ENCODE results near the gene PCSK6. TPM values are rescaled to one million over a fixed set of nuclear protein-coding genes. Genes with fewer than 3 reads are reported as not detected.

PCSK6 gene
- total RNA-seq, 1 donor from 2014 or later, result 8.4 TPM

DNA sequence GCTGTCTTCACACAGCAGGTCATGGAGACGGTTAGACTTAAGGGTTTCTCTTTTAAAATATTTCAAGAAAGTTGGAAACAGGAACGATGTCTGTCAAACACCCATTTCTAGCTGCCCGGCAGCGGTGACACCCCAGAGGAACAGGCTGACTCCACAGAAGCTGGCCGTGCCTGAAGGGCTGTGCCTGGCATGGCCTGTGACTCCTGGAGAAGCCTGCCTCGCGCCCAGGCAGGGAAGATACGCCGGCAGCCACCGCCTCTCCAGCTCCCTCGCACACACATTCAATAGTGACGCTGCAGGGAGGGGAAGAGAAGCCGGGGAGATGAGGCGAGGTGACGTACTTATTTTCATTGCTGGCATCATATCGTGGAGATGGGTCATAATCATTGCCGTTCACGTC is 59.9 kb downstream of the PCSK6 start:
- TF ChIP-seq, protein P1, sequence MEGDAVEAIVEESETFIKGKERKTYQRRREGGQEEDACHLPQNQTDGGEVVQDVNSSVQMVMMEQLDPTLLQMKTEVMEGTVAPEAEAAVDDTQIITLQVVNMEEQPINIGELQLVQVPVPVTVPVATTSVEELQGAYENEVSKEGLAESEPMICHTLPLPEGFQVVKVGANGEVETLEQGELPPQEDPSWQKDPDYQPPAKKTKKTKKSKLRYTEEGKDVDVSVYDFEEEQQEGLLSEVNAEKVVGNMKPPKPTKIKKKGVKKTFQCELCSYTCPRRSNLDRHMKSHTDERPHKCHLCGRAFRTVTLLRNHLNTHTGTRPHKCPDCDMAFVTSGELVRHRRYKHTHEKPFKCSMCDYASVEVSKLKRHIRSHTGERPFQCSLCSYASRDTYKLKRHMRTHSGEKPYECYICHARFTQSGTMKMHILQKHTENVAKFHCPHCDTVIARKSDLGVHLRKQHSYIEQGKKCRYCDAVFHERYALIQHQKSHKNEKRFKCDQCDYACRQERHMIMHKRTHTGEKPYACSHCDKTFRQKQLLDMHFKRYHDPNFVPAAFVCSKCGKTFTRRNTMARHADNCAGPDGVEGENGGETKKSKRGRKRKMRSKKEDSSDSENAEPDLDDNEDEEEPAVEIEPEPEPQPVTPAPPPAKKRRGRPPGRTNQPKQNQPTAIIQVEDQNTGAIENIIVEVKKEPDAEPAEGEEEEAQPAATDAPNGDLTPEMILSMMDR (IDR thresholded peaks at IDR 0.05; ENCODE audit: insufficient read depth, low read length, poor library complexity, severe bottlenecking), result no peak
- Histone ChIP-seq H3K4me3 (ENCODE audit: low read depth, low read length) (no peak overlapping the region), H3K36me3 (ENCODE audit: control insufficient read depth, insufficient read depth, low read length) (no peaks in the 10 kb centered on the region), H3K27me3 (ENCODE audit: control insufficient read depth, insufficient read depth, low read length) (no peaks in the 10 kb centered on the region)
- no peak for DNase-seq (ENCODE audit: low read depth)

DNA sequence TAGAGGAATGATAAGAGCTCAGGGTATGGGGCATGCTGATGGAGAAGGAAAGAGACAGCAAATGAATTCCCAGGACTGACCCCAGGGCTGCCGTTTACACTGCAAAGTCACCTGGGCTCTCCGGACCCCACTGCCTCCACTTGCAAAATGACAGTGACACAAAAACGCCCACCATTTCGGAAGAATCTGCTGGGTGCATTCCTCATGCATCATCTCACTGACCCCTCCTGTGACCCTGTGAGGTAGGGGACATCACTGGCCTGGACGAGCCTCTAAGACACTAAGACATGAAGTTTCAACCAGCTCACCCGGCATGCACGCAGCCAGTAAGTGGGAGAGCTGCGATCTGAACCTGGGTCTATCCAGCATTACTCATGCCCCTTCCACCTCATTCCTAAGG is 60.3 kb downstream of the PCSK6 start:
- TF ChIP-seq, protein P1 (IDR thresholded peaks at IDR 0.05; ENCODE audit: insufficient read depth, low read length, poor library complexity, severe bottlenecking), result no peak

DNA sequence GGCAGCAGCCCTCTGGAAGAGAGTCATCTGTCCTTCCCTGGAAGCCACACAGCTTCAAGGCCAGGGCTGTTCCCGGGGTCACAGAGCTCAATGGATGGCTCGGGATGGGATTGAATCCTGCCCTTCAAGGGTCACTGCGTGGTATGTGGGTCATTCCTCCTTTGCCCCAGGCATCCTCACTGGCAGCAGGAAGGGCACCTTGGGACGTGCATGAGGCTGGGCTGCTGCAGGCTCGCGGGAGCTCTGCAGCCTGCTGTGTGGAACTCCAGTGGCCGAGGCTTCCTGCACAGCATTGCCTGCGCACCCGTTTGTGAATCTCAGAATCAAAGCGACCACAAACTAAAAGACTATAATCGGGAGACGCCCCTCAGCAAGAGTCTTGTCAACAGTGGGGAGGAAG is 60.7 kb downstream of the PCSK6 start:
- no peaks in the 10 kb centered on the region for H3K27me3 ChIP-seq (ENCODE audit: control insufficient read depth, insufficient read depth, low read length)
- H3K4me3 ChIP-seq (ENCODE audit: low read depth, low read length), result no peak overlapping the region
- TF ChIP-seq, protein P1 (IDR thresholded peaks at IDR 0.05; ENCODE audit: insufficient read depth, low read length, poor library complexity, severe bottlenecking), result no peak
- H3K36me3 ChIP-seq (ENCODE audit: control insufficient read depth, insufficient read depth, low read length), result no peaks in the 10 kb centered on the region
- no peak for DNase-seq (ENCODE audit: low read depth)

More for the DNA sequence above, 60.3 kb downstream of the PCSK6 start:
- H3K36me3 ChIP-seq (ENCODE audit: control insufficient read depth, insufficient read depth, low read length), result no peaks in the 10 kb centered on the region
- DNase-seq (ENCODE audit: low read depth), result no peak
- no peaks in the 10 kb centered on the region for H3K27me3 ChIP-seq (ENCODE audit: control insufficient read depth, insufficient read depth, low read length)
- no peak overlapping the region for H3K4me3 ChIP-seq (ENCODE audit: low read depth, low read length)

DNA sequence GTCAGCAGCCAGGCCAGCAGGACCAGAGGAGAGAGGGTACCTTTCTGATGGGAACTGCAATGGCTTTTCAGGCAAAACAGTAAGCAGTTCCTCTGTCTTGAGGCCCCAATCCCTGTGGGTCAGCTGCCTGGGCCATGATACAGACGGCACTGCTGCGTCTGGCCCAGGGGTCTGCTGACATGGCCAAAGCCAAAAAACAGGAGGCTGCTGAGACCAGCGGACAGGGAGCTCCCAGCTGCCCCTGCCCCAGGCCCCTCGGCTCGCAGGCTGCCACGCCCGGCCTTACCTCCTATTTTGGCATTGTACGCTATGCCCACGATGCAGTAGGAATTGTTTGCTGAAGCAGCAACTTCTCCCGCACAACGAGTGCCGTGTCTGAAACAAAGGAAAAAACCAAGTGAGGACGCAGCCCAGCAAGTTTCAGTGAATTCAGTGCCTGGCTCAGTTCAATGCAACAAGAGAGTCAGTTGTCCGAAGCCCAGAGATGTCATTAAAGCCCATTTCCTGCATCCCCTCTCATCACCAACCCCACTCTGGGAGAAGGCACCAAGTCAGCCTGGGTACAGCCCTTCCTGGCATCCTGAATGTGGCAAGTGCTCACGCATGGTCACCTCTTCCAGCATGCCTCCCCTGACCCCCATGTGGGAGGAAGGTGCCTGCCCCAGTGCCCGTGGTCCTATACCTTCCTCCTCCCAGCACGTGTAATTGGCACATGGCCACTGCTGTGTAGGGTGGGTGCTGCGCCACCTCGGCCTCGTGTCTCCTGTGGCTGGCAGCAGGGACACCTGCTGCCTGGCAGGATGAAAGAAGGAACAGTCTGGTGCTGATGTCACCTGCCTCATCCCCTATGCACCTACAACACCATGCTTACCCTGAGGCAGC is 61.7 kb downstream of the PCSK6 start:
- TF ChIP-seq, protein P1 (IDR thresholded peaks at IDR 0.05; ENCODE audit: insufficient read depth, low read length, poor library complexity, severe bottlenecking), result no peak
- H3K27me3 ChIP-seq (ENCODE audit: control insufficient read depth, insufficient read depth, low read length), result no peaks in the 10 kb centered on the region
- H3K36me3 ChIP-seq (ENCODE audit: control insufficient read depth, insufficient read depth, low read length), result no peaks in the 10 kb centered on the region
- H3K4me3 ChIP-seq (ENCODE audit: low read depth, low read length), result no peak overlapping the region
- no peak for DNase-seq (ENCODE audit: low read depth)

DNA sequence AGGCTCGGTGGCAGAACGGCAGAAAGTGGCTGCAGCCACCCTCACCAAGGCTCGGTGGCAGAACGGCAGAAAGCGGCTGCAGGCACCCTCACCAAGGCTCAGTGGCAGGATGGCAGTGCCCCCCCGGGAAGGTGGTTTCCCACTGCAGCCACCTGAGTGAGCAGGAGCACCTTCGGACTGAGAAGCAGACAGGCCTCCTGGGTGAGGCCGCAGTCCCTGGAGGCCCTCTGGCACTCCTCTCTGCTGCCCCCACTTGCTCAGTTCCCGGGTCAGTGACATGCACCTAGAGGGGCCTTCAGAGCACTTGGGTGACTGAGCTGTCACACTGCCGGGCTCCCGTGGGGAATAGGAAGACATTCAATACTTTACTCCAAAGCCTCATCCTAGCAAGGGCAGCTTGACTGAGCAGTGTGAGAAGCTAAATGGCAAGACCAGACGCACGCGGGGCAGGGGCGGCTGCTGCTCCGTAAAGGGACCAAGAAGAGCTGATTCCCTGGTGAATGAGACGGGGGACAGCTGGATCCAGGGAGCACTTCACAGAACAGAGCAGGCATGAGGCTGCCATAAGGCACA is 62.7 kb downstream of the PCSK6 start:
- TF ChIP-seq, protein P1 (IDR thresholded peaks at IDR 0.05; ENCODE audit: insufficient read depth, low read length, poor library complexity, severe bottlenecking), result no peak

More for the DNA sequence above, 62.7 kb downstream of the PCSK6 start:
- no peak overlapping the region for H3K4me3 ChIP-seq (ENCODE audit: low read depth, low read length)
- no peaks in the 10 kb centered on the region for H3K27me3 ChIP-seq (ENCODE audit: control insufficient read depth, insufficient read depth, low read length)
- no peak for DNase-seq (ENCODE audit: low read depth)
- H3K36me3 ChIP-seq (ENCODE audit: control insufficient read depth, insufficient read depth, low read length), result no peaks in the 10 kb centered on the region

Measured in kidney epithelial cell (primary cell).